AG04450 (cell line): ENCODE measurements around the gene TTLL11. TPM values are rescaled to one million over a fixed set of nuclear protein-coding genes. Genes with fewer than 3 reads are reported as not detected.

Source experiments
- CTCF ChIA-PET: fragments of 300-600, 350-600 bp; formaldehyde crosslinking; extraction: SDS; loops from one replicate; lab custom pipeline; 2022; ENCODE audit warnings: antibody characterized with exemption, inconsistent platforms; lab: Charles Lee
- POLR2A ChIA-PET: fragments of 350-600 bp; formaldehyde crosslinking; extraction: SDS; loops from one replicate; lab custom pipeline; 2021; ENCODE audit warnings: antibody characterized with exemption, inconsistent platforms; lab: Yijun Ruan, JAX
- DNase-seq: peaks from one replicate; pipeline ENCODE4 v3.0.0-alpha.2; 2011; ENCODE audit warnings: low read depth, low spot score
- H3K27ac ChIP-seq: one replicate; pipeline ENCODE4 v1.5.1; 2012; ENCODE audit warnings: low read depth, low read length, control low read depth
- H3K27me3 ChIP-seq: one replicate; pipeline ENCODE4 v1.6.0; 2012; ENCODE audit warnings: low read length; ENCODE audit not compliant: control insufficient read depth, insufficient read depth
- H3K4me3 ChIP-seq: 2 replicates; pipeline ENCODE4 v1.5.1; 2011; ENCODE audit warnings: mild to moderate bottlenecking, low read depth, low read length, control low read depth
- H3K9me3 ChIP-seq: 2 replicates; pipeline ENCODE4 v1.5.1; 2012; ENCODE audit warnings: low read length; ENCODE audit not compliant: control insufficient read depth, insufficient read depth
- polyA plus RNA-seq: library from polyadenylated mRNA; depleted of rRNA; stranded (reverse); fragments of >200 nt; gene quantifications from 2 replicates; pipeline ENCODE4 v1.2.3, GENCODE V29; 2011
- TF ChIP-seq, protein P1 (sequence below): IDR thresholded peaks from 2 replicates; pipeline ENCODE4 v1.5.1; 2011; ENCODE audit warnings: low read depth, low read length, control low read depth, inconsistent platforms

TTLL11 gene
- polyA plus RNA-seq, 1 experiment = 4.6 TPM

DNA sequence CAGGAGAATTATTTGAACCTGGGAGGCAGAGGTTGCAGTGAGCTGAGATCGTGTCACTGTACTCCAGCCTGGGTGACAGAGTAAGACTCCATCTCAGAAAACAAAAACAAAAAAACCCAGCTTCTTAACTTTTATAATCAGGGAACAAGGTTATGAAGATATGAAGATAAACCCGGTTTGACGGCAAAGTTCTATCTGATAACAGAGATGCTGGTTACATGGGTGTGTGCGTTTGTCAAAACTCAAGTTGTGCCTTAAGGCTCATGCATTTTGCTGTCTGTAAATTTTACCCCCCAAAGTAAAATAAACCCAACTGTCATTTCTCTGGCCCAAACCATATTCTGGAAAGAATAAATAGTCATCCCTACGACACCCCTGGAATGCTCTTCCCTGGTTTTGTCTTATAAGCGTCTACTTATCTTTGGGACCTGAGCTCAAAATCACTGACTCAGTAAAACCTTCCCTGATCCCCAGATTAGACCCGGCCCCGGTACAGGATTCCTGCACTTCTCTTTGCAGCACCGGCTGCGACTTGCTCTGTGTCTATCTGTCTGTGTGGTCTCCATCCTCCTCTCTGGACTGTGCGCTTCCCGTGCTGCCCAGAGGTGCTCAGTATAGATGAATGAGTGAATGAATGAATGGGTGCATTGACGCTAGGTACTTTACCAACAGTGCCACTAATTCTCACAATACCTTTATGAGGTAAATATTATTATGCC is 269.5 kb downstream of the TTLL11 start:
- H3K27ac ChIP-seq = no peak overlapping the region
- H3K9me3 ChIP-seq = no peaks in the 10 kb centered on the region
- H3K4me3 ChIP-seq = no peak overlapping the region
- TF ChIP-seq, protein P1, sequence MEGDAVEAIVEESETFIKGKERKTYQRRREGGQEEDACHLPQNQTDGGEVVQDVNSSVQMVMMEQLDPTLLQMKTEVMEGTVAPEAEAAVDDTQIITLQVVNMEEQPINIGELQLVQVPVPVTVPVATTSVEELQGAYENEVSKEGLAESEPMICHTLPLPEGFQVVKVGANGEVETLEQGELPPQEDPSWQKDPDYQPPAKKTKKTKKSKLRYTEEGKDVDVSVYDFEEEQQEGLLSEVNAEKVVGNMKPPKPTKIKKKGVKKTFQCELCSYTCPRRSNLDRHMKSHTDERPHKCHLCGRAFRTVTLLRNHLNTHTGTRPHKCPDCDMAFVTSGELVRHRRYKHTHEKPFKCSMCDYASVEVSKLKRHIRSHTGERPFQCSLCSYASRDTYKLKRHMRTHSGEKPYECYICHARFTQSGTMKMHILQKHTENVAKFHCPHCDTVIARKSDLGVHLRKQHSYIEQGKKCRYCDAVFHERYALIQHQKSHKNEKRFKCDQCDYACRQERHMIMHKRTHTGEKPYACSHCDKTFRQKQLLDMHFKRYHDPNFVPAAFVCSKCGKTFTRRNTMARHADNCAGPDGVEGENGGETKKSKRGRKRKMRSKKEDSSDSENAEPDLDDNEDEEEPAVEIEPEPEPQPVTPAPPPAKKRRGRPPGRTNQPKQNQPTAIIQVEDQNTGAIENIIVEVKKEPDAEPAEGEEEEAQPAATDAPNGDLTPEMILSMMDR = no peak
- DNase-seq = no peak
- ChIA-PET CTCF (no interaction called here), POLR2A (interaction anchor here (0.6 kb wide), 1 partner anchor 162 kb away, joined by 3 read pairs; no protein-coding TSS in a partner anchor)
- H3K27me3 ChIP-seq = peaks cover 2% of the 10 kb centered on the region

DNA sequence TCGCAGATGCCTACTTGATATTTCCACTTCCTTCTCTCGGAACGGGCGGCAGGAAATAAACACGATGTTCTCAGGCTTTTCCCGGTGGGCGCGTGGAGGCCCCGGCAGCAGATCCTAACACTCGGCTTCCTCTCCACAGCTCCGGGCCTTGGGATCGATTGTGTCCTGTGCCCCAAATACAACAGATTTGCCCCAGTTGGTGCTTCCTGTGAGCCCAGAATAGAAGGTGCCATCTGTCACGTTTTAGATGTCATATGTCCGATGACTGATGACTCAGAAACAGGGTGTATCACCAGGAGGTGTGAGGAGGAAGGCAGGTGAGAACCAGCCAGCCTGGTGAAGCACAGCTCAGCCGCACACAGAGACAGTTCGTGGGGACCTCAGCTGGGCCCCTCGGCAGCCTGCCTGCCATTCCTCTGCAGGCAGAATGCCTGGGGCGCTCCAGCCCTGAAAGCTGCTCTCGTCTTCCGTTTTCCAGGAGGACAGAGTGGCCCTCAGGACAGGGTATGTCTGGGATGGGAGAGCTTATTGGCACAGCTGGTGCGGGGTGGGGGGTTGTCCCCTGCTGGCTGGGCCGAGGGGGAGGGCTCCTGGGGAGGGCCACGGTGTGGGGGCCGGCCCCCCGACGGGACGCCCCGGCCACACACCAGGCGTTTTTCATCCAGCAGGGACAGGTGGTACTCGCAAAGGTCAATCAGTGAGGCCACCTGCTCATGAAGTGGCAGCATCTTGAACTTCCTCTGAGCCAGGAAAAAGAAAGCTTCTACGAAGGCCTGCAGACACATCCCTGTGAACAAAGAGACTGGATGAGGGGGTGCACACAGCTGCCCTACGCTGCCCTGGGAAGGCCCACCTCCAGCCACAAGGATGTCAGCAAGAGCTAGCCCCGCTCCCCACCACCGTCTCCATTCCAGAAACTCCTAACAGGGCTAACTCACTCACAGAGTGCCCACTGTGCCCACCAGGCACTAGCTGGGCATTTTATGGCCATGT is 270.7 kb downstream of the TTLL11 start:
- TF ChIP-seq, protein P1 = no peak
- ChIA-PET POLR2A (no interaction called here), CTCF (no interaction called here)
- Histone ChIP-seq H3K27me3 (peaks cover 3% of the 10 kb centered on the region), H3K4me3 (no peak overlapping the region), H3K9me3 (no peaks in the 10 kb centered on the region), H3K27ac (no peak overlapping the region)
- no peak for DNase-seq

GRCh38 chr9:121821326-121821725 is 271.8 kb downstream of the TTLL11 start:
- TF ChIP-seq, protein P1 = no peak
- Histone ChIP-seq H3K4me3 (no peak overlapping the region), H3K27ac (no peak overlapping the region), H3K9me3 (no peaks in the 10 kb centered on the region), H3K27me3 (peaks cover 2% of the 10 kb centered on the region)
- ChIA-PET POLR2A (no interaction called here), CTCF (no interaction called here)
- DNase-seq = no peak

GRCh38 chr9:121820286-121821005 is 272.7 kb downstream of the TTLL11 start:
- POLR2A ChIA-PET = no interaction called here
- TF ChIP-seq, protein P1 = no peak

More at GRCh38 chr9:121820286-121821005, 272.7 kb downstream of the TTLL11 start:
- CTCF ChIA-PET = no interaction called here
- Histone ChIP-seq H3K9me3 (no peaks in the 10 kb centered on the region), H3K27ac (no peak overlapping the region), H3K27me3 (peaks cover 2% of the 10 kb centered on the region), H3K4me3 (no peak overlapping the region)
- DNase-seq = no peak
